Adrenal gland (tissue), 12 donors: ENCODE data around the gene ERBB2. TPM values are rescaled to one million over a fixed set of nuclear protein-coding genes. Genes with fewer than 3 reads are reported as not detected.

Experiments used
- DNase-seq, 7 donors: peaks; one replicate each; pipeline ENCODE4 v3.0.0-alpha.2; 2019 to 2020
- H3K27ac ChIP-seq, 5 donors: fragments of 200-600 bp; sonication (generic) in 4 of 5; 1 replicate in 3 of 5; 2 replicates in 2 of 5; pipeline versions ENCODE4 v1.5.1 to v1.8.0; 2016 to 2020; ENCODE audit warnings: mild to moderate bottlenecking in 1 of 5
- H3K27me3 ChIP-seq: fragments of 200-600 bp; 2 replicates; pipeline ENCODE4 v1.8.0; 2021
- H3K36me3 ChIP-seq, 2 donors: fragments of 200-600 bp; replicated peaks in 1 of 2; 1 replicate in 1 of 2; 2 replicates in 1 of 2; pipeline versions ENCODE4 v1.5.1 to v1.8.0; 2018 to 2022
- H3K4me1 ChIP-seq, 2 donors: fragments of 200-600 bp; replicated peaks in 1 of 2; 1 replicate in 1 of 2; 2 replicates in 1 of 2; pipeline versions ENCODE4 v1.5.1 to v1.8.0; 2018 to 2021
- H3K4me3 ChIP-seq, 4 donors: fragments of 200-600 bp; sonication (generic) in 3 of 4; one replicate each; pipeline ENCODE4 v1.5.1; 2016 to 2018
- H3K9me3 ChIP-seq, 3 donors: fragments of 200-600 bp; sonication (generic) in 1 of 3; replicated peaks in 1 of 3; 1 replicate in 2 of 3; 2 replicates in 1 of 3; pipeline versions ENCODE4 v1.5.1 to v1.8.0; 2016 to 2021
- CTCF ChIP-seq, 6 experiments: fragments of 450-650 bp in 4 of 6; fragments of 200-600 bp in 2 of 6; sonication (generic) in 1 of 6; IDR thresholded peaks; 1 replicate in 5 of 6; 2 replicates in 1 of 6; pipeline versions ENCODE4 v1.5.1 to v1.8.0; 2016 to 2021; ENCODE audit warnings: antibody characterized with exemption in 6 of 6, mild to moderate bottlenecking in 2 of 6, moderate library complexity in 1 of 6
- POLR2A ChIP-seq, 2 donors: fragments of 450-650 bp; IDR thresholded peaks; one replicate each; pipeline ENCODE4 v1.6.1; 2017; ENCODE audit warnings: antibody characterized with exemption in 2 of 2, mild to moderate bottlenecking in 2 of 2, moderate library complexity in 1 of 2
- WGBS, 4 donors: extraction: QIAGEN DNeasy Blood & Tissue Kit in 2 of 4; methylation state at CpG; one replicate each; pipeline versions ENCODE4 v1.1.5 to v1.1.7; 2013 to 2017; 5-methylcytosine and 5-hydroxymethylcytosine counted together
- intact Hi-C, 2 donors: fragments of 100-400 bp; cut with DNase I; formaldehyde crosslinking; loops; one replicate each; pipeline versions ENCODE4 v1.14.1 to v1.15.0; 2022 to 2023
- polyA plus RNA-seq, 3 donors: library from polyadenylated mRNA; stranded (reverse); fragments of 200-250 nt in 2 of 3; fragments of 350-450 nt in 1 of 3; fragmentation: Illumina TruSeq in 1 of 3; extraction: RNeasy Lipid Tissue Mini Kit (QIAGEN cat#74804) in 1 of 3; gene quantifications; one replicate each; pipeline ENCODE4 v1.2.3, GENCODE V29; 2013 to 2014
- total RNA-seq, 9 donors: library from RNA; depleted of rRNA in 4 of 9; stranded (reverse); fragments of >200 nt in 4 of 9; fragments of 120-200 nt in 1 of 9; fragmentation: NEBNext Ultra II Directional in 1 of 9; extraction: Animal tissue kit (Norgen Biotek cat#: 25700) in 1 of 9; gene quantifications; one replicate each; pipeline versions ENCODE4 v1.1.0 to v1.2.4, GENCODE V29; 2013 to 2023
- donor health status: healthy with polysubstance abuse.
- donor health status: Bipolar disorder and iron deficiency.
- donor health status: DM: yes; HTN: yes; CAD: no.
- donor health status: DM: no; HTN: no; CAD: no.
- donor health status: DM: no; HTN: no; CAD: no.
- donor health status: DM: yes; HTN: yes; CAD: no.

ERBB2 gene
- total and polyA plus RNA-seq, 12 donors: 4.8 to 16.9 (median 11.9) TPM

GRCh38 chr17:39700148-39700987, 504 bp downstream of the ERBB2 start:
- H3K4me3 ChIP-seq: peak overlapping the region in 2 of 4 donors; percentile 16 to 62
- 2 to 7% (median 3%) methylated on average over 12 to 57 of the region's 57 CpGs for WGBS, 4 donors
- no peaks in the 10 kb centered on the region for H3K9me3 ChIP-seq
- H3K27ac ChIP-seq: peak overlapping the region in 2 of 5 donors; percentile 41 to 73
- peaks cover 16% of the 10 kb centered on the region for H3K27me3 ChIP-seq
- no peak for DNase-seq
- intact Hi-C loops: no loop called here
- TF ChIP-seq POLR2A (IDR thresholded peaks at IDR 0.05): no peak
- TF ChIP-seq CTCF (IDR thresholded peaks at IDR 0.05): no peak
- H3K4me1 ChIP-seq: no peaks in the 10 kb centered on the region
- no peaks in the 10 kb centered on the region for H3K36me3 ChIP-seq

- Histone ChIP-seq H3K4me3 (peak overlapping the region in 1 of 4 donors; percentile 62), H3K27ac (peak overlapping the region in 1 of 5 donors; percentile 73), H3K36me3 (no peaks in the 10 kb centered on the region), H3K4me1 (no peaks in the 10 kb centered on the region), H3K9me3 (no peaks in the 10 kb centered on the region), H3K27me3 (peaks cover 16% of the 10 kb centered on the region)
- 44 to 56% (median 51%) methylated on average over 10 of the region's 10 CpGs for WGBS, 4 donors
- no peak for DNase-seq
- TF ChIP-seq CTCF (IDR thresholded peaks at IDR 0.05): no peak
- TF ChIP-seq POLR2A (IDR thresholded peaks at IDR 0.05): no peak
- intact Hi-C loops: no loop called here
Measured at GRCh38 chr17:39701012-39701783, 1.3 kb downstream of the ERBB2 start.

GRCh38 chr17:39701784-39702422, 2.0 kb downstream of the ERBB2 start:
- no peak overlapping the region for H3K27ac ChIP-seq
- H3K4me3 ChIP-seq: no peak overlapping the region
- peaks cover 16% of the 10 kb centered on the region for H3K27me3 ChIP-seq
- WGBS, 4 donors: 67 to 82% (median 75%) methylated on average over 4 of the region's 4 CpGs
- TF ChIP-seq POLR2A (IDR thresholded peaks at IDR 0.05) (no peak), CTCF (IDR thresholded peaks at IDR 0.05) (no peak)
- no peaks in the 10 kb centered on the region for H3K36me3 ChIP-seq
- intact Hi-C loops: no loop called here
- no peak for DNase-seq
- no peaks in the 10 kb centered on the region for H3K4me1 ChIP-seq
- no peaks in the 10 kb centered on the region for H3K9me3 ChIP-seq
